HuH-7.5 (cell line): ENCODE data around the gene CDNF.

Experiments
- DNase-seq: peaks from one replicate; pipeline ENCODE4 v3.0.0; 2011; ENCODE audit warnings: low spot score

CDNF gene

GRCh38 chr10:14784459-14785055, 53.3 kb downstream of the CDNF start:
- no peak for DNase-seq

- DNase-seq: no peak
Observed at GRCh38 chr10:14782691-14783363, 55.0 kb downstream of the CDNF start.

- DNase-seq: no peak
Observed at GRCh38 chr10:14781763-14782162, 56.1 kb downstream of the CDNF start.

- DNase-seq: no peak
Observed at GRCh38 chr10:14779001-14779651, 58.7 kb downstream of the CDNF start.

GRCh38 chr10:14776546-14776945, 61.3 kb downstream of the CDNF start:
- DNase-seq: no peak

GRCh38 chr10:14775656-14776055, 62.2 kb downstream of the CDNF start:
- DNase-seq: no peak

GRCh38 chr10:14774797-14775196, 63.0 kb downstream of the CDNF start, which contains the start of gene FAM107B:
TSS of gene FAM107B (minus strand) at chr10:14774897. CDS start at chr10:14774663, 234 bp downstream.
- DNase-seq: no peak

- DNase-seq: no peak
Observed at GRCh38 chr10:14774214-14774580, 63.6 kb downstream of the CDNF start.

- DNase-seq: no peak
Observed at GRCh38 chr10:14773551-14774213, 64.2 kb downstream of the CDNF start.

GRCh38 chr10:14772399-14772798, 65.4 kb downstream of the CDNF start:
- DNase-seq: no peak

- DNase-seq: no peak
Observed at GRCh38 chr10:14770927-14771326, 66.9 kb downstream of the CDNF start.
